ENCODE results near the gene ITIH3.

DNA sequence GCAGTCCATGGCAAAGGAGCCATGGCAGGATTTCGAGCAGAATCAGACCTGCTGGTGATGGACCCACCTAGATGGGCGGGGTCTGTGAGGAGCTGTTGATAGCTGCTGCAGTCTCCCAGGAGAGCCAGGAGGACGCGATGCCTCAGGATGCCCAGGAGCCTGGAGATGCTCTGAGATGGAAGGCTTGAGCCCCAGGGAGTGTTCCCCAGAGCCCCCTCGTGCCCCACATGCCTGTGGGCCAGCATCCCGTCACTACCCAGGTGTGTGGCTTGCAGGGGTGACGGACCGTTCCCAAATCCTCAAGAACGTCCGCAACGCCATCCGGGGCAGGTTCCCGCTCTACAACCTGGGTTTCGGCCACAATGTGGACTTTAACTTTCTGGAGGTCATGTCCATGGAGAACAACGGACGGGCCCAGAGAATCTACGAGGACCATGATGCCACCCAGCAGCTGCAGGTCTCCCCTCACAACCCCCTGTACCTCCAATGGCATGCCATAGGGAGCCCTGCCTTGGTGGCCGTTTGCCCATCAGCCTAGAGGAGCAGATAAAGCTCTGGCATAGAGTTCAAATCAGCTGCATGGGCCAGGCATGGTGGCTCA lies 10.5 kb upstream of the ITIH3 start:
- TF ChIP-seq, protein P1, sequence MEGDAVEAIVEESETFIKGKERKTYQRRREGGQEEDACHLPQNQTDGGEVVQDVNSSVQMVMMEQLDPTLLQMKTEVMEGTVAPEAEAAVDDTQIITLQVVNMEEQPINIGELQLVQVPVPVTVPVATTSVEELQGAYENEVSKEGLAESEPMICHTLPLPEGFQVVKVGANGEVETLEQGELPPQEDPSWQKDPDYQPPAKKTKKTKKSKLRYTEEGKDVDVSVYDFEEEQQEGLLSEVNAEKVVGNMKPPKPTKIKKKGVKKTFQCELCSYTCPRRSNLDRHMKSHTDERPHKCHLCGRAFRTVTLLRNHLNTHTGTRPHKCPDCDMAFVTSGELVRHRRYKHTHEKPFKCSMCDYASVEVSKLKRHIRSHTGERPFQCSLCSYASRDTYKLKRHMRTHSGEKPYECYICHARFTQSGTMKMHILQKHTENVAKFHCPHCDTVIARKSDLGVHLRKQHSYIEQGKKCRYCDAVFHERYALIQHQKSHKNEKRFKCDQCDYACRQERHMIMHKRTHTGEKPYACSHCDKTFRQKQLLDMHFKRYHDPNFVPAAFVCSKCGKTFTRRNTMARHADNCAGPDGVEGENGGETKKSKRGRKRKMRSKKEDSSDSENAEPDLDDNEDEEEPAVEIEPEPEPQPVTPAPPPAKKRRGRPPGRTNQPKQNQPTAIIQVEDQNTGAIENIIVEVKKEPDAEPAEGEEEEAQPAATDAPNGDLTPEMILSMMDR (conservative IDR thresholded peaks at IDR 0.05; ENCODE audit: low read depth, low read length), result no peak
- TF ChIP-seq EZH2 (IDR thresholded peaks at IDR 0.05; ENCODE audit: borderline replicate concordance, low read depth, low read length, poor library complexity, severe bottlenecking), result no peak

All from A673 (cell line).